ENCODE data around the gene SPATA12.

The SPATA12 gene

DNA sequence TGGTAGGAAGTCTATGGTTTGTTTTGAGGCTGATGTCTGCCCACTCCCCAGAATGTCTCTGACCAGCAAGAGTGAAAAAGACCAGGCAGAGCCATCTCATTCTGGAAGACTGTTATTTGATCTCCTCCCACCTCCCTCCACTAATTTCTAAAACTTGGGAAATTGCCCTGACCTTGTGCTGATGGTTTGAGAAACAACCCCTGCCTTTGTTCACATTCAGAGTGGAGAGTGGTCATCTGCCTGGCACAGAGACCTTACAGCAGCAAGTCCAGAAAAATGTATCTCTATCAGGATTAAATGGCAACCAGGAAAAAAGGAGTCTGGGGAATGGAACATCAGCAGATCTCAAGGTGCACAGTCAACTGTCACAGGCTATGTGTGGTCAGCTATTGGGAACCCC, 25.7 kb downstream of the SPATA12 start:
- no peak for DNase-seq

DNA sequence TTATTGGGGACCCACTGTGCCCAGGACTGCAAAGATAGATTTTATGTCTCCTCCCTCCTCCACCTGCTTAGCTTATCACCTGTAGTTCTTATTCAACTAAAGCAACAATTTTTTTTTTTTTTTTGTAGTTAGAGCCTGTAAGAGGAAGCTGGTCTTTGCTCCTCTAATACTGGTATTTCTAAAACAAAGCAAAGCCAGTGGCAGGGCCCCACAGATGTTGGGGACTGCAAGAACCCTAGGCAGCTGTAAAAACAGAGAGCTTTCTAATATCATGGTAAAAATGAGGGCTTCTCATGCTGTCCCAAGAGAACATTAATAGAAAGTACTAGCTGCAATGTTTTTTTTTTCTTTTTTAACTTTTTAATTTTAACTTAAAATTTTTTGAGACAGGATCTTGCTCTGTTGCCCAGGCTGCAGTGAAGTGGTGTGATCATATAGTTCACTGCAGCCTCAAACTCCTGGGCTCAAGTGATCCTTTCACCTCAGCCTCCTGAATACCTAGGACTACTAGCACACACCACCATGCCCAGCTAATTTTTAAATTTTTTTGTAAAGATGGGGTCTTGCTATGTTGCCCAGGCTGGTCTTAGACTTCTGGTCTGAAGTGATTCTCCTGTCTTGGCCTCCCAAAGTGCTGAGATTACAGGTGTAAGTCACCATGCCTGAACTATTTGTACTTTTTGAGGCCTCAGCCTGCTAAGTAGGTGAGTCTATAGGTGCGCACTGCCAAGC, 27.1 kb downstream of the SPATA12 start:
- DNase-seq: no peak

DNA sequence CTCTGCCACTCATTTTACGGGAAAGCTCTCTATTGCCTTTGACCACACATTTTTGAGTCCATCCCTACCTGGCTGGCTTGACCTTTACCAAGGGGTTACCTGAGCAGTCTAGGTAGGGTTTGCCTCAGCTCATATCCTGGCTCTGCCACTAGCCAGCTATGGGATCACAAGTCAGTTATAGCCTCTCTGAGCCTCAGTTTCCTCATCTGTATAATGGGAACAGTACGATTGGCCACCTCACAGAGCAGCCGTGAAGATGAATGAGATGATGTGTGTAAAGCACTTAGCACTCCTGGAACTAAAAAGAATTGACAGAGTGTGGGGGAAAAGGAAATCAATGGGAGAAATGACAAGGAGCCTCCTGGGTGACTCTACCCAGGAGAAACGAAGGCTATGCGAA, 28.0 kb downstream of the SPATA12 start:
- DNase-seq: no peak

DNA sequence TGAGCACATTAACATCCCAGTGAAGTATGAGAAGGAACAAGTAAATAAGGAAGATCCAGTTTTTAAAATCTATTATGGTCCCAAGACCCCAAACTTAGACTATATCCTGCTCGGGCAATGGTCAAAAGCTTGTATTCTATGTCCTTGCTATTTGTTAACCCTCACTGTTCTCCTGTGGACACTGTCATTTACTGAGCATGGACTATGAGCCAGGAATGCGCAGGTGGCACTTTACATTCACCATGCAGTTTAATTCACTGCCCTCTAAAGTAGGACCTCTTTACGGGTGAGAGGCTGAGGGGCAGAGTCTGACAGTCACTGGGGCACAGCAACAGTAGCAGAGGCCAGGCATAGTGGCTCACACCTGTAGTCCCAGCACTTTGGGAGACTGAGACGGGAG, 28.6 kb downstream of the SPATA12 start:
- DNase-seq: no peak

DNA sequence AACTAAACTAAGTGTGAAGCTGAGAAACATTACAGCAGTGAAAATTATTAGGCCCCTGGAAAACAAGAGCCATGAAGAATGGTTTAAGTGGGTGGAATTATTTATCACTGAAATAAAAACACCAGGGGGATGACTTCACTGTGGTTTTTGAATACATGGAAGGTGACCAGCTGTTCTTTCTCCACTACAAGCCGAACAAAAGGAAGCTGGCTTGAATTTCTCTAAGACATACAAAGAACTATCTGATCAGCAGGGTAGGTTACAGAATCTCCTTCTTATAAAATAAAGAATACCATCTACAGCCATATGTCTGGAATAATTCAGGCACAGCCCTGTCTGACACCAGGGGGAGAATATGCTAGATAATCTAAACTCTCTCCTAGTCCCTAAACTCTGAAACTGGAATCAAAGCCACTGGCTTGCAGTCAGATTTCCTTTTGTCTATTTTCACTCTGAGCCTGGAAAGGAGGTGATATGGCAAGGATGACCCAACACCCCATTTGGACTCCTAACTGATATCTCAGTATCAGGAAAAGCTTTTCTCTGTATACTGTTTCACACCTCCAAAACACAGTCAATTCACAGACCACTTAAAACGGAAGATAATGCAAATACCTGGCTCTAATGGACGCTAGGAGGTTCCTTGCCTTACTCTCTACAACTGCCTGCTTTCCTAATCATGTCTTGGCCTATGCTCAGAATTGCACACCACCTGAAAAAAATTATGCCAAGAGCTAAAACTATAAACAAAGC, 31.2 kb downstream of the SPATA12 start:
- DNase-seq: no peak

DNA sequence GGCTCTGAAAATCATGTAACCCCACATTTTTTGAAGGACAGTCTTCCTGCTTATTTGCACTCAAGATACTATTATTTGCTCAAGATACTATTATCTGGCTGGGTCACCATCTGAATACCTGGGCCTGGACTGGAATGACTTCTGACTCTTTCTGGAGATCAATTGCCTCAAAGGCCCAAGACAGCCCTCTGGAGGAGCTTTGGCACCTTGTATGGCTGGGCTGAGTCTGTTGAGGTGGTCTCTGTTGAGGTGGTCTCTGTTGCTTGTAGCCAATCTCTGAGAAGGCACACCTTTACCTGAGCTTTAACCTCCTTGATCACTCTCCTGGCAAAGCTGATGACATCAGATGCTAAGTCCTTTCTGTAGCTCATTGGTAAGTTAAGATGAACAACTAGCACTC, 33.0 kb downstream of the SPATA12 start:
- no peak for DNase-seq

DNA sequence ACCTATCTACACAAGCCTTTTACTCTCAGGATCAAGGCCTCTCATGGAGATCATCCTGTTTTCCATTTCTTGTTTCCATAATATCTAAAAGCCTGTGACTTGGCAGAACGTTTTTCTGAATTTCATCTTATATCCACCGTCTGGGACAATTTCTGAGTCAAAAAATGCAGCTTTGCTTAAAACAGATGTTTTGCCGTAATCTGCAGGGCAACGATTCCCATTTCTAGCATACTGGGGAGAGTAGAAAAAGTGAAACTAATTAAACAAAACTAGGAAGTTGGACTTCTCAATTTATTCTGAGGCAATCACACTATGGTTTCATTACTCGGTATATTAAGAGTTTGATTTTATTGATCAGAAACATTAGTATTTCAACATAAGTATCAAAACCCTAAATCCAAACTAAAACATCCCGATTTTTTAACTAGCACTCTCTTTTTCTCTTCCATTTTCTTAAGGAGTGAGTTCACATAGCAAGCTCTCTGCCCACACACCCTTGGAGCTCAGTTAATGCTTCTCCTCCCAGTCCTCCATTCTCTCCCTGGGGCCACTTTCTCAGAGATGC, 33.6 kb downstream of the SPATA12 start:
- no peak for DNase-seq

DNA sequence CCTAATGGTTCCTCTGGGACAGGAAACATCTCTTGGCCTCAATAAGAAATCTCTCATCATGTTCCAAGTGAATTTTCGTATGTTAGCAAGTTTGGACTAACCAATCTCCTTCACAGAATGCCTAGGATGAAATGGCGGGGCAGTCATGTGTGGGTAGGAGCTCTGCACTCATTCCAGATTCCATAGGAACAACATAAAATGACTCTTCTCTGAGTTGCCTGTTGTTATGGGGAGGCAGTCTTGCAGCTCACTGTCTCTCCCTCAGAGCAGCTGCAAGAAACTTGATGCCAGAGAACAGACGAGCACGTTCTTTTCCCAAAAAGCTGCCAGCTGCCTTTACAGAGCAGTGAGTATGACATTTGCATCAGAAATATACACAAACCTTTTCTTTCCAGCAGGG, 34.1 kb downstream of the SPATA12 start:
- DNase-seq: no peak

DNA sequence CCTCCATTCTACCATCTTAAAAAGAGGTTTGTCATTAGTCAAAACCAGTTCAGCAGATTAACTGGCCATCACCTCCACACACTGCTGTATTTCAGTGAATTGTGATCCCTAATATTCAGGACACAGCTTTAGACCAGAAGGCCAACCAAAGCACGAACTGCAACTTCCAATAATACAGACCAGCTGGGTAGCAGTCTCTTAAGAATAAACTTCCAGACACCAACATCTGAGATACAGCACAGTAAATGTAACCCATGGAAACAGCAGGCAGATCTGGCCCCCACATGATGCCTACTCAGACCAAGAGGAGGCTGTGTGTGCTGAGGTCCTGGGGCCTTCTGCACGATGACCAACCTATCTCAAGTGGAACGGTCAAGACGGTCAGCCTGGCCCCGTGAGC, 34.9 kb downstream of the SPATA12 start:
- DNase-seq: no peak

DNA sequence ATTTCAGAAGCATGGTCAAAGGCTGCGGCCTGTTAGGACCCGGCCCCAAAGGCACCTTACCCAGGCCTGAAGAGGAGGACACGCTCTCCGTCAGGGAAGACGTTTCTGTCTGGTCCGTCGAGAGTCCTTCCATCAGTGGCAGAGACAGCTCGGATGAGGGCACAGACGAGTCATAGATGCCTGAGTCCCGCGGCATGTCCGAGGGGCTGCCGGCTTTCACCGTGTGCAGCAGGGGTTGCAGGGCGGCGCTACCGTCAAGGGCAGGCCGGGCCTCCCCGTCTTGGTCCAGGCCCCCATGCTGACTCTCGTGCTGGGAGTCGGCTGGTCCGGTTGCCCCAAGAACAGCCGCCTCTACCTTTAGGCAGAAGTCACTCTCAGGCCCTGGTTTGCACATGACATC, 37.1 kb downstream of the SPATA12 start:
- no peak for DNase-seq

DNA sequence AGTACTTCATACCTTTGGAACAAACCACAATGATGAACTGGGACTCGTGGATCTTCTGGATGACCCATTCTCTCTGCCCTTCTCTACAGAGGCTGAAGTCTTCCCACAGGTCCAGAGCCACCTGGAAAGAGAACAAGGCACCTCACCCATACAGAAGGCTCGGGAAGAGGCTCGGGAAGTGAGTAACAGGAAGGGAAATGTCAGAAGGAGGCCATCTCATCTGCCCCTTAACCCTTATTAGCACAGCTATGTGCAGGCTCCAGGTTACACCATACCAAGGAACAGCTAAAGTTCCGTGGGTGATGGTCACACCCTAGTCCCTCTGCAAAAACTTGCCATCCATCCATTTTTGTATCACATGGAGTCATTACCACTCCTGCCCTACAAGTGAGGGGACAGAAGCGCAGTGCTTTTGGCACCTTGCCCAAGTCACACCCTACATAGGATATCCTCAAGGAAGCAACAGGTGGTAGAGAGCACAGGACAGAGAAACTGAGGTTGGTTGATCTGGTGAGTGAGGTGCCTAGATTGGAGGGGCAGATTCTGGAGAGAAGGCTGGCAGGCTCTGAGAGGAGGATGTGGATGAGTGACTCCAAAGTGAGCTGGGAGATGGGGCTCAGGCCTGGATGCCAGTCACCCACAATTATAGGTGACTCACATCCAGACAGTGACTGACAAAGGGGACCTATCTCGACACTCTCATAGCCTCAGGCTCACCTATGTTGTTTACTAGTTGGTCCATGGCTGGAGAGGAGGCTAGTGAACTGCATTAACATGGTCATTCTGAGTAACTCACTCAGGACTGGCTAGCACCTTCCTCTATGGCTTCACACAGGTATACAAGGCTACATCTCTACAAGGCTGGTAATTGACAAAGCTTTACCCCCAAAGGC, 38.2 kb downstream of the SPATA12 start:
- no peak for DNase-seq

DNA sequence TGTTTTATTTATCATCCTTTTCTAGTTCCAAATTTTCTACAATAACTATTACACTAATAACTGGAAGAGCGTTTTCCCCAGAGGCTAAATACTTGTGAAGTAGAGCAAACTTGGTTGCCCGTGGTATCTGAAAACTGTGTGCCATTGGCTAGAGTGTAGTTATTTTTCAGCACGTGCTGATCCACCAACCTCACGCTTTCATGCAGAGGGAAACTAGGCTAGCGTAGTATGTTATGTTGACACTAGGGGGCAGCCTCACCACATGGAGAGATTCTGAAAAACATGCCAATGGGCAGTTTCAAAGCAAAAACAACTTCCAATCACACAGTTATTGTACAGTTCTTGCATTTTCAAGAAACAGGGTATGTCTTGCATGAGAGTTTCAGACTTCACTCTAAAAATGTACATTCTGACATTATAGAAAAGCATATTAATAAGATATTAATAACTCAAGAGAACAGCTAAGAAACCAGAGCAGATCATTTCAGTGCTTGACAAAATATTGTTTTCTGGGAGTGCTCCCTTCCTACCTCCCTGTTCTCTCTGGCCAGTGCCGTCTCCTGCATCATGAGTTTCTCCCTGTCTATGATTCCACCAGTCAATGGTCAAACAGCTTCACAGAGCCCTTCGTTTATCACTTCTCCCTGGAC, 39.7 kb downstream of the SPATA12 start:
- peak; percentile 62 for DNase-seq

DNA sequence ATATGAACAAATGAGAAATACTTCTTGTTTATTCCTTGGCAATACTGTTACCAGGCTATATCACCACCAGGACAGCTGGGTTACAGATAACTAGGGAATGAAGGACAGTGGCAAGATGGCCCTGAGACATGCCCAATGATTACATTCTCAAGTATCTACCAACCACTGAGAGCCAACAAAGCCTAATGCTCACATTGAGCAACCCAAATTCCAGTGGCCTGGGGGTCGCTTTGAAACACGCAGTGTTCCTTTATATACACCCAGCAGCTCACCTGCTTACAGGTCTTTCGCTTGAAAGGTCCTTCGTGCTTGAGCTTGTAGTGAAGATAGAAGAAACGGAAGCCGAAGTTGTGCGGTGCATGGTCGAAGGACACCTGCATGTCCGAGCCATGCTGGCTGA, 45.1 kb downstream of the SPATA12 start:
- DNase-seq: no peak

DNA sequence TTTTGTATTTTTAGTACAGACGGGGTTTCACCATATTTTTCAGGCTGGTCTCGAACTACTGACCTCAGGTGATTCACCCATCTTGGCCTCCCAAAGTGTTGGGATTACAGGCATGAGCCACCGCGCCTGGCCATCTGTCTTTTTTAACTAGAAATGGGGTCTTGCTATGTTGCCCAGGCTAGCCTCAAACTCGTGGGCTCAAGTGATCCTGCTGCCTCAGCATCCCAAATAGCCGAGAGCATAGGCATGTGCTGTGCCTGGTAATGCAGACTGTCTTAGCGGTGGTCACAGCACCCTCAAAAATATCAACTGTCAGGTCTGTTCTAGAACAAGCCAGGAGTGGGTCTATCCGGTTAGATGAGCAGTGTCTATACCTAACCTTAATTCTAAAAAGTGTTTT, 48.2 kb downstream of the SPATA12 start:
- no peak for DNase-seq

DNA sequence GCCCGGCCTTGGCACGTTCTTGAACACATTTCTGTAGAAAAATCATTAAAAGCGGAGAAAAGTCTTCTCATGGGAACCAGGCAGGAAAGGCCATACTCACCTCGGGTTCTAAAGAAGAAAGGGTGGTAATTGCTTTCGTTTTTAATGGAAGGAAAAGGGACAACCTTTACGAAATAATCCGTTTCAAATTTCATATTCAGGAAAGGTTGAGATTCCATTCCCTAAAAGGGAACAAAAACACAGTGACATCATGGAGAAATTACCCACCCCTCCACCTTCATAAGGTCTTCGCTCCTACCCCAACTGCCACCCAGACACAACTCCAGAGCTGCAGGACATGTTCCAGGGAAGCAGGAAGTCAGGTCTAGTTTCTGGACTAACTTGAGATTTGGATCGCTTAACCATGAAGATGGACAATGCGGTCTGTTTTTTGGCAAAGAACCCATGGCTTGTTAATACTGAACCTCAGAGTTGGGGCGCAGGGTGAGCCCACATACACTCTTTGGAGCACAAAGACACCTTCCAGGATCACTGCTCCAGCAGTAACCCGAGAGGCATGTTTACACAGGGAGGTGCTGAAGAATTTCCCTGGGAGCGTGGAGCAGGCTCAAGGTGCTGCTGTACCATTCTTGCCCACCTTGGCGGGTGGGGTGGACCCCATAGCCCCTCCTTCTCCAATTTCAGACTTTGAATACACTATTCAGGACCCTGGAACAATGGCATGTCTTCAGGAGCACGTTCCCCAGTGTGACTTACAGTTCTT, 49.2 kb downstream of the SPATA12 start:
- no peak for DNase-seq

DNA sequence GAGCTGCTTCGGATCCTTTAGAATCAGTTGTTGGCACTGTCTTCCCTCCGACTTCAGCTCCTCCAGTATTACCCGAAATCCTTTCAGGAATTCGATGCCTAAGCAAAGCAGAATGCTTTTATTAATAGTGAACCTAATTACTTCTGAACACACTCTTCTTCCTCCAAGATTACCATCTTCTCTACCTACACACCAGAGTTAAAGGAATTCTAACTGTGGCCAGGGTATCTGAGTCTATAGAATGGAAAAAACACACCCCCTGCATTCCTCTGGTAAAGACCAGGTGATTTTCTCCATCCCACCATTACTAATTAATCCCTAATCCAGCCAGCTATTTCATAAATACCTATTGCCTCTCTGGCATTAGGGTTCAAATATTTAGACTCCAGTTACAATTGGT, 49.8 kb downstream of the SPATA12 start:
- no peak for DNase-seq

DNA sequence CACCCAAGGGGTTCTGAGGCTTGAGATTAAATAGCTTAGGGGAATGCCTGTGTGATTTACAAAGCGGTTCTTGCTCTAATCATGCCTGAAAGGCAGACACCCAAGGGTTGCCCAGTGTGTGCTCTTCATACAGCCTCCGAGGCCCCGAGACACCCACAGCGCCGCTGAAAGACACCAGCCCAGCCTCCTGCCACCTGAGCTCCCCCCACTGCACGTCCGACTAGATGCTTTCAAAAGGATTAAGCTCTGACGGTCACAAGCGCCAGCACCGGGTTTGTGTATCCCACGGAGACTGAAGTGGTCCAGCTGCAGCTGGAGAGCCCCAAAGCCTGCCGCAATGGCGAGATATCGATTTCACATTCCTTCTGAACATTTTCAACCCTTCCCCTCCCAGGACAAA, 50.3 kb downstream of the SPATA12 start:
- no peak for DNase-seq

DNA sequence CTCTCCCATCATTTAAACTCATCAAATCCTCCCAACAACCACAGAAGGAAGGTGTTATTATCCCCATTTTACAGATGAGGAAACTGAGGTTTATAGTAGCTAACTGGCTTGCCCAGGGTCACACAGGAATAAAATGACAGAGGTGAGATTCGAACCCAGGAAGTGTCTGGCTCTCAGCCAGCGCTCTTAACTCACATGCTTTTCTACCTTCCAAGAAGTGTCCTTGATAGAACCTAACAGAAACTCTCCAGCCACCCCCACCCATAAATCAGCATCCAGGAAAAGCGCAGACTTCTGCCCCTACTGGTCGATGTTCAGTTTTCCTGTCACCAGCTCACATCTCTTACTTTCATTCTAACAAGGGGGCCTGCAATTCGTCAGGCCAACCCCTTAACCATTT, 51.7 kb downstream of the SPATA12 start:
- no peak for DNase-seq

DNA sequence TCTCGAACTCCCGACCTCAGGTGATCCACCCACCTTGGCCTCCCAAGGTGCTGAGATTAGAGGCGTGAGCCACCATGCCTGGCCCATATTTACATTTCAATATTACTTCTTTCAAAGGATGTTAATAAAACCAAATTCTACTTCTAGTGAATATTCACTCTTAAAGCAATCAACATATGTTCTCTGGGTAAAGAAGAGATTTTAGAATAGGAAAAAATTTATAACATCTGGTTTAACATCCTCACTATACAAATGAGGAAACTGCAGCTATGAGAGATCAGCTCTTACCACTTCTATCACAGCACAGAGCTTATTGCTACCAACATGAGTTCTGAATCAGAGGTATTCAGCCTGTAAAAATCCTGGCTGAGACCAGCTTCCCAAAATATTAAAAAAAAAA, 56.0 kb downstream of the SPATA12 start:
- DNase-seq: no peak

DNA sequence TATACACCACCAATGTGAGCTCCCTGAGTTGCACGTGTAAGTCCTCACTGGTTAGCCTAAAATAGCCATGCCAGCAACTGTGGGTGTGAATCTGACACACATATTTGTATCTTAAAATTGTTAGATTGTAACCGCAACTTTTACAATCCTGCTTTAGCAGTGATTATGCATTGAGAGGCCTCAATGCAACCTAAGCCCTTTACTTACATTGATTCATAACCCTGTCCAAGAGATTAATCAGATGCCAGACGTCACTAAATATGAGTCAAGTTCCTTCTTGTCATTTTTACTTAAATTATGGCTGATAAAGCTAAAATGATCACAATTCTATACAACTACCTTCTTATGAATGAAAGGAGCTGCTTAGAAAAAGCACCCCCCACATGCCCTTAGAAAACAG, 57.8 kb downstream of the SPATA12 start:
- DNase-seq: no peak

DNA sequence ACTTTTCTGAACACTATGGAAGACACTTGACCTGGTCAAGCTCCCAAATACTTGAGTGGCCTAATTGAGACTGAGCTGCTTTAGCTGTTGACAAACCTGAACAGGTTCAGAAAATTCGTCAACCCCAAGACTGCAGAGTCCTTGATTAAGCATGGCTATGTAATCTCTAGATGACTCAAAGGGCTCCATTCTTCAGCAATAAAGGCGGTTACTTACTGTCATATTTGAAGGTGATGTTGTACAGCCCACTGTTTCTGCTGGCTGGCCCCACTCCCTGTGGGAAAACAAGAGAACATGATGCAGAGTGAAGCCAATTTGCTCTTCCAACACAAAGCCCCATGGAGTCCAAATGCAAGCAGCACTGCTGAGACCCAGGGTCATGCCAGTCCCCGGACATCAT, 59.6 kb downstream of the SPATA12 start:
- DNase-seq: no peak
